NCI-H526 (cell line): ENCODE results near the gene CKS2.
"Not testable (repeated sequence)": the region's sequence is repeated elsewhere in the genome, so short reads cannot be mapped to it uniquely, and the experiment has no call there.

ENCODE experiments used
- DNase-seq, 2 experiments: peaks; one replicate each; lab custom pipeline; 2025; lab: John Stamatoyannopoulos, UW

The CKS2 gene

DNA sequence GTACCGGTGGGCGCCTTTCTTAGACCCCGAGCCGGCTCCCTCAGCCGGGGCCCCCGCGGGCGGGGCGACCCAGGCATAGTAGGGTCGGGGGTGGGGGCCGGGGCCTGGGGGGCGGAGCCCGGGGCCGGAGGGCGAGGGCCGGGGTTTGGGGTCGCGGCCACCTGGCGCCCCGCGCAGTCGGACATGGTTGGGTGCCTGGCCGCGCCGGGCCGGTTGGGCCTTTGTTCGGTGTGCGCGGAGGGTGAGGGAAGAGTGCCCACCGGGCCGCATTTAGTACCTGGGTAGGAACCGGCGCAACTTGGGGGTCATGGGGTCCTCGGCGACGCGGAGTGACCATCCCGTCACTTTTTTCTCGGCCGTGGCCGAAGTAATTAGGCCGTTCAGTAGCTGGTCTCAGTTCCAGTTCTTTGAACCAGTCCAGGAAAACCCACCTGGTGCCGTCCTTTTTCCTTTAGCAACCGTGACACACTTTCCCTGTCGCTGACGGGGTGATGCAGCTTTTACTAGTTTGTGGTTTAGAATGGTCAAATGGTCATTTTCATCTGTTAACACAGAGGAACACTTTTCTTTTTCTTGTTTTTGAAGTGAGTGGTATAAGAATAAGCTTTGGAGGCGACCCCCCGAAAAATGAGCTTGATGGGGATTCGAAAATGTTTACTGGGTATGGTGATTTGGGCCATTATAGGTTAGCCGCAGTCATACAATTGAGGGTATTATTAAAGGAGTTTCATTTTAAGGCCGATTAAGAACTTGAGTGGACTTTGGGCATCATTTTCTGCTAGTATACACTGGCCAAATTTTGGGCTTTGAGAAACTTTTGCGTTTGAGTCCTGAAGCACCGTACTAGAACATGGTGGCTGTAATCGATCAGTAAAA is 589 bp downstream of the CKS2 start:
- DNase-seq: peak in 1 of 2 experiments; percentile 30

DNA sequence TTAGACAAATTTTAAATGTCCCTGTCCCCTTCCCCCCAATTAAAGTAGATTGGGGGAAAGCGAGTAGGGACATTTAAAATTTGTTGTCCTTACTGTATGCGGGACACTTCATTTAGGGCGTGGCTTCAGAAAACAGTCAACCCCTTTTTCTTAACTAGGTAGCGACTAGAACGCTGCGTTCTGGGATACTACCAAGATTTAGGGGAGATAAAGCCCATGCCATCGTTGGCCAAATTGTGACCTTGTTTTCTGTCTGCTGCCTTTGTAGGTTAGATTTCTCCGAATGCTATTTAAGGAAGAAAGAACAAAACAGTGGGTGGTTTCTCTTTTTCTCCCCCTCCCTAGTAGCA is 1.2 kb downstream of the CKS2 start:
- no peak for DNase-seq

DNA sequence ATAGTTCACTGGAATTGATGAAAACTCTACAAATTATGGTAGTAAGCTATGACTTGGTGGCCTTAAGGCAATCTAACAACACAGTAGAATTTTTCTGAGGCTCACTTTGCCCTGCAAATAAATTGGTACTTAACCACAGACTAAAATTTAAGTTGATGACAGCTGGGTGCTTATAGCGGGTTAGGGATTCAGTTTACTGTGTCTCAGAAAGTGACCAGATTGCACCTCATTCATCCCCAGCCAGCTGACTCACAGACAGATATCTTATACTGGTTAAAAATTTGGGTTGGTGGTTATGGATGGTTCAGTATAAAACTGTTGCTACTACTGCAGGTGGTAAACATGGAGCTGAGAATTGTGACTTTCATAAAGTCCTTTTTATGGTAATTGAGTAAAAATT is 2.8 kb downstream of the CKS2 start:
- no peak for DNase-seq

DNA sequence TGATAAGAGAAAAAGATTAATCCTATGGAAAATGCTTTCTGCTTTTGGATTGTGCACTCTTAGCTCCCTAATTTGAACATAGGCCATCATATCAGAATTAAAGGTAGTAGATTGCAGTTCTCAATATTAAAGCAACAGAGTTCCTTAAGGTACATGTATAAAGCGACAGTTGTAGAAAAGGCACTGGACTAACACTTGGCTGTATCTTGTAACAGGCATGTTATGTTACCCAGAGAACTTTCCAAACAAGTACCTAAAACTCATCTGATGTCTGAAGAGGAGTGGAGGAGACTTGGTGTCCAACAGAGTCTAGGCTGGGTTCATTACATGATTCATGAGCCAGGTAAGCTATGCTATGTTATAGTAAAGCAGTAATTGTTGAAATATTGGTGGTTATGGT is 4.0 kb downstream of the CKS2 start:
- no peak for DNase-seq

DNA sequence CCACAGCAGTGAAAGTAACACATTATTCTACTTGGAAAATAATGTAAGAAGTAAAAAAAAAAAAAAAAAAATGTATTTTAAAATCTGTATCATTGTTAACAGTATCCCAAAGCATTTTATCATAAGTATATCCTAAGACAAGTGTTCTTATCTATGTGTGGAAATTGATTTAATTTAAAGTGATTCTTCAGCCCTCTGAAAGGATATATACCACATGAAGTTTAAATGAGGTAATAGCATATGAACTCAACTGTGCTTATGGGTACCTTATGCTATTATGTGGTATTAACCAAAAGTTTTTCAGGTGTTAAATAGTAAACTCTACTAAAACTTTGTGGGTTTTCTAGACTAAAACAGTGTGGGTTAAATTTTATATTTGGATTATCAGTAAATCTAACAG is 4.5 kb downstream of the CKS2 start:
- DNase-seq: no peak

DNA sequence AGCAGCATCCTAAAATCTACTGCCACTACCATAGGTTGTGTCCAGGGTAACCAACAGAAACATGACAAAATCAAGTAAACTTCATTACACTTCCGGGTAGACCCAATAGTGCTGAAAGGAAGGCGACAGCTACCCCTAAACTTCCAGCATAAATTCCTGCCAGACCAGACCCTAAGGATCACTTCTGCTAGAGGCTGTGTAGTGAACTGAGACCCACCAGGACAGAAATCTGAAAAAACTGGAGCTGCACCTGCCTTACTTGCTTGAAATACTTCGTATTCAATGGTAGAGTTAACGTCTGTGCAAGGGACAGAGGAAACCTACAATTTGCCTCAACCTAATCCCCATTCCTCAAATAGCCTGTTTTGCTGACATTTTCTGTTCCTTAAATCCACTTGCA is 6.3 kb downstream of the CKS2 start:
- DNase-seq: no peak

DNA sequence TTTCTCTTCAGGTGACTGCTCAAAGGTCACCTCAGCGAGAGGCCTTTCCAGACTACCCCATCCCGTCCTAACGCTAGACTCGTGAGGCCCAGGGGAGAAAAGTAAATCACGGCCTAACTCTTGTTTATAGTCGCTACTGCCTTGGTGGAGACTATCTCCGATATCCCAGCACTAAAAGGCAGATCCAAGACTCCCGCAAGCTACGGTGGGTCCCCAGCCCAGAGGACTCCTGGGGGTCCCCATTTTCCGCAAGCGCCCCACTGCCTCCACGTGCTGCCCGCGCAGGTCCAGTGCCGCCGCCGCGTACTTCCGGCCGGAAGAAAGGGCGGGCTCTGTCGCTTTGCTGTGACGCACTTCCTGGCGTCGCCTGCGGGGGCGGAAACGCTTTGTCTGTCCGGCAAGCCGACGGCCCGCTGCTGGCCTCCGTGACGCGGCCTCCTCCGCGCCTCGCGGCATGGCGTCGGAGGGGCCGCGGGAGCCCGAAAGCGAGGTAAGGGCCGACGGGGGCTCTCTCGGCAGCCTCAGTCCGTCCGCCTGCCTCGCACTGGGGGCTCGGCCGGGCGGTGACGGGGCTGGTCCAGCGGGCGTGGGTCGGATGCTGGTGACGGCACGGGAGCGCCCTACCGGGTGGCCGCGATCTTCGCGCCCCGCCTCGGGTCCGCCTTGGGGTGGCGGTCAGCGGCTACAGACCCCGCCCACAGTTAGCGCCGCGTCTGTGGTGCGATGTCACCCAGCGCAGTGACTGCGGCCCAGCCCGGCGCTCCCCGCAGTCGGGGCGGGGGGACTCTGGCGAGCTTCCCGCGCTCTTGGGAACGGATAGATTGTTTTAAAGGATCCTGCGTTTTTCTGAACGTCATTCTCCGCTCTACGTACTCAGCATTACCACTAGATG is 7.4 kb downstream of the CKS2 start, which contains the start of gene SECISBP2:
Gene SECISBP2, plus strand, starts transcription at position 378 of the 892 bp plus-strand sequence. Its CDS starts 77 bp downstream, at position 455.
- peak; percentile 80 to 92 for DNase-seq

DNA sequence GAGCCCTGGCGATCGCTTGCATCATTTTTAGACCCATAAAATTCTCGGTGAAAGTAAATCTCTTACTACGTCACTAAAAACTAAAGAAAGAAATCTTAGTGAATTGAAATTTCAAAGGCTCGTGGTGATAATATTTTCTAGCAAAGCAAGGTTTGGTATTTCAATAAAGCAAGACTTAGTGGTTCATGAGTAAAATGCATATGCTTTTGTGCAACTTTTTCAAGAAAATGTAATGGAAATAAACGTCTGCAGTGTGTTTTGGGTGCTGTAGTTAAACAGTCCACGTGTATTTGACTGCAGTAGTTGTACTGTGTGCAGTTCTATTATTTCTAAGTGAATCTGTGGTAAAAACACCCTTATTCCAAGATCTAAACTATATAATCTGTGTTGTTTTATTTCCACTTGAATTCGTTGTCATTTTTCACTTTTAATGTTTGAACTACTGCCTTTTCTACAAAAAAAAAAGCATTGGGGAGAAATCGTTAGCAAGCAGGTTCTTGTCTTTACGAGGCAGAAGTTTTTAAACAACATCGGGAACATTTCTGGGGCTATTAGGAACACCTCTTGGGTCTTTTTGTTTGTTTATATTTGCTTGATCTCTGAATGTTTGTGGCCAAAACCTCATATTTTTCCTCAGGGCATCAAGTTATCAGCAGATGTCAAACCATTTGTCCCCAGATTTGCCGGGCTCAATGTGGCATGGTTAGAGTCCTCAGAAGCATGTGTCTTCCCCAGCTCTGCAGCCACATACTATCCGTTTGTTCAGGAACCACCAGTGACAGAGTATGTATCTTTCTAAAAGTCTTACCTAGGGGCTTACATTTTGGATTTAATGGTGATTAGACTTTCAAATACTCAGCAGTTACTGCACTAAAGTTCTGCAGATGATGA is 8.3 kb downstream of the CKS2 start:
- no peak for DNase-seq

DNA sequence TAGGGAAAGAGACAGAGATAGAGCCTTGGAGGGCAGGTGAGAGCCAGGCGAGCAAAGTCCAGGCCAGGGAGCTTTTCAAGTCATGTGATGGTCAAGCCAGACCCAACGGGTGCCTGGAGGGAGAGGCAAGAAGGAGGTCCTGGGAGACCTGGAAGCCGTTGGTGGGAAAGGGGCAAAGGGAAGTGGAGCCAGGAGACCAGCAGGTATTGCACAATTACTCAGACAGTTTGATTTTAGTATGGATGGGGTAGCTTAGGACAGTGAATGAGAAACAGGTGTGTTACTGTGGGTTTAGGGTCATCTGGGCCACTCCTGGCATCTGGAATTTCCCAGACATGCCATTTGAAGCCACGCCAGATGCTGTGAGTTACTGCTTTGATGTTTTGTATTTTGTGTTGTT is 12.4 kb downstream of the CKS2 start:
- DNase-seq: no peak

DNA sequence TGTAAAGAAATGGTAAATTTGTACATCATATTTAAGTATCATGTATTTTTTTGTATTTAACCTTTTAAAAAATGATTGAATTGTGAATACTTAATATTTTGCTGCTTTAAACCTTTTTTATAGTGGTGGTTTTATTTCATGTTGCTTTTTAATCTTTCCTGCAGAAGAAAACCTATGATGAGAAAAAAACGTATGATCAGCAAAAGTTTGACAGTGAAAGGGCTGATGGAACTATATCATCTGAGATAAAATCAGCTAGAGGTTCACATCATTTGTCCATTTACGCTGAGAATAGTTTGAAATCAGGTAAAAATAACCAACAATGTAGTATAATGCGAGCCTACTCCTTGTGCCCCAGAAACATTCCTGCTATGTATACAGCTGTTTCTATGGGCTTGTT is 14.7 kb downstream of the CKS2 start:
- no peak for DNase-seq

DNA sequence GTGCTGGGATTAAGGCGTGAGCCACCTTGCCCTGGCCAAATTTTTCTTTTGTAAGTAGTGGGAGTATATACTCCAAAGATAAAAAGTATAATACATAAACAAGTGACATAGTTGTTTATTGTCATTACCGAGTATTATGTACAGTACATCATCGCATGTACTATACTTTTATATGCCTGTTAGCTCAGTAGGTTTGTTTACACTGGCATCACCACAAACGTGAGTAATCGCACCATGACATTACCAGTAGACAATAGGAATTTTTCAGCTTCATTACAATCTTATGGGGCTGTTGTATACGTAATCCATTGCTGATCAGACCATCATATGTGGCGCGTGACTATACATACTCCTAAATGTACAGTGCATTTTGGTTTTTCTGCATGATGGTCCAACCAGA is 17.1 kb downstream of the CKS2 start:
- no peak for DNase-seq

DNA sequence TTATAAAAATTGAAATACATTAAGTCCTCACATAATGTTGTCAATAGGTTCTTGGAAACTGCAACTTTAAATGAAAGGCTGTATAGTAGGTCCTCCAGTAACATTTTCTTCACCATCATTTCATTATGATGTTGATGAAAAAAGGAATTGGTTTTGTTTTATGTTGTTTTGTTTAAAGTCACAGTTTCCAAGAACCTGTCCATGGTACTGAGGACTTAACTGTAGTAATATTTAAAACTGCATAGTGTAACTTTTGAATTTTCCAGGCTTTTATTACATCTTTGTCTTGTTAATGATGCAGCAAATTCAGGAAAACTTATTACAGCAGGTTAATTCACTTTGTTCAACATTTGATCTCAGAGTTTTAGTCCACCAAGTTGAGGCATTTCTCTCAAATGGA is 18.9 kb downstream of the CKS2 start:
- DNase-seq: no peak

DNA sequence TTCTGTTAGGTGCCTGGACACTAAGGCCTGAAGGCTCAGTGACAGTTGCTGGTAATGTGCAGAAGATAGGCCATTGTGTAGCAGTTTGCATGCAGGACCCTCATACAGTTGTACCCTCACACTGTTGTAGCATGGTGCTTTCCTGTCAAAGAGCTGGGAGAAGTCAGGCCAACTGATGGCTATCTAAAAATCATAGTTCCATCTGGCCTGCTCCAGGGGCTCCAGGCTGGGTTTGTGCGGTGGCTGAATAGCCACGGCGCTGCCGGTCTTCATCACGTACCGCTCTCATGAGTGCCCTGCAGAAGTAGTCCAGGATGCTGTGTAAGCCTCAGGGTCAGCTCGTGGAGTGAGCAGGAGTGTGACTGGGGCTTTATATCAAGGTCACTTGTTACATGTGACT is 19.5 kb downstream of the CKS2 start:
- DNase-seq: no peak

DNA sequence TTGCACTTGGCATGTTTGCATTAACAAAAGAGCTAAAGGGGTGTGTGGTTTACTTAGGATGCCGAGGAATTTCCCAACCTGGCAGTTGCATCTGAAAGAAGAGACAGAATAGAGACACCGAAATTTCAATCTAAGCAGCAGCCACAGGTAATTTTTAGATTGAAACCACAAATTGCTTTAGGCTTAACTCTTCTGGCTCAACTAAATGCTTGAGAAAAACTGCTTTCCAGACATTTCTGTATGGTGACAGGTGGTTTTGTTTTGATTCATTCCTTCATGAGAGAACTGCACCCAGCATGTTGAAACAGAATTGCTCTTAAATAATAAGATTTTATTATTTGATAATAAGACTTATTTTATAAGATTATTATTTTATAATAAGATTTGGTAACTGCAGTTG is 28.8 kb downstream of the CKS2 start:
- no peak for DNase-seq

DNA sequence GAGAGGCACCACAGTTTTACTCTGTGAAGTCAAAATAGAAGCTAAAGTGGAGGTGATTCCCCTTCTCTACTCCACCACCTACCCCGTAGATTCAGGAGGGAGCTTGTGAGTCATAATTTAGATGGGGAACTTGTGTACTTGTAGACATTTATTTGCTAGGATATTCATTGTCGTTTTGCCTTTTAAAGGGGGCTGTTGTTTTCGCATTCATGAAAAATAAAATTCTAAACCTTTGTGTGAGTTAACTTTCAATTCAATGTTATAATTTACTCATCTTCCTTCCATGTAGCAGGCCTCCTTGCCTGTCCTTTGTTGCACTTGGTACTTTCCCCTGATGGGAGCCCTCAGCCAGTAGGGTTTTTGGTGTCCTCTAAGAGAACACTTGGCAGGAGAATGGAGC is 29.3 kb downstream of the CKS2 start:
- DNase-seq: no peak

DNA sequence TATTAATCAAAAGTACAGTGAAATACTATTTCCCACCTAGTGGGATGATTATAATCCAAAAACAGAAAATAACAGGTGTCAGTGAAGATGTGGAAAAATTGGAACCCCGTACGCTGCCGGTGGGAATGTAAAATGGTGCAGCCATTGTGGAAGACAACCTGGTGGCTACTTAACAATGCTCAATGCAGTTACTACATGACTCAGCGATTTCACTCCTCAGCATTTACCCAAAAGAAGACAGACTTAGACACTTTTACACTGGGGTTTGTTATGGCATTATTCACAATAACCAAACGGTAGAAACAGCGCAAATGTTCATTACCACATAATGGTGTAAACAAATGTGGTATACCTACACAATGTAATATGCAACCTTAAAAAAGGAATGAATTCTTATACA is 31.2 kb downstream of the CKS2 start:
- DNase-seq: no peak

DNA sequence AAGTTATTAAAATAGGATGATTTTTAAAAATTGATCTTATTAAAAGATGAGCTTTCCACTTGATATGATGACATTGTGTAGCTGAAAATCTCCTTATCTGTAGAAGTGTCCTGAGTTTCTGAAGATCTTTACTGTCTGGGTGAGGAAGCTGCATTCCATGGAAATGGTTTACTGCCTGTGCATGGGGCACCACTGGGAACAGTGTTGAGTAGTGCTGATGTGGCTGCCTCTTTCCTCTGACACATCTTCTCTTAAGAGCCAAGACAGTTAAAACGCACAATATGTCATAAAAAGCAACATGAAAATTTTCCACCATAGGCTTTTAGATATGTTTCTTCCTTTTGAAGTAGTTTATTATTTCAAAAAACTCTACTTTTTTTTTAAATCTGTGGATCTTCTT is 32.0 kb downstream of the CKS2 start:
- no peak for DNase-seq

DNA sequence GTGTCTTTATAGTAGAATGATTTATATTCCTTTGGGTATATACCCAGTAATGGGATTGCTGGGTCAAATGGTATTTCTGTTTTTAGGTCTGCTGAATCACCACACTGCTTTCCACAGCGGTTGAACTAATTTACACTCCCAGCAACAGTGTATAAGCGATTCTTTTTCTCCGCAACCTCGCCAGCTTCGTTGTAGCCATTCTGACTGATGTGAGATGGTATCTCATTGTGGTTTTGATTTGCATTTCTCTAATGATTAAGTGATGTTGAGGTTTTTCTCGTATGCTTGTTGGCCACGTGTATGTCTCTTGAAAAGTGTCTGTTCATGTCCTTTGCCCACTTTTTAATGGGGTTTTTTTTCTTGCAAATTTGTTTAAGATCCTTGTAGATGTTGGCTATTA is 32.8 kb downstream of the CKS2 start:
- DNase-seq: not testable (repeated sequence)

DNA sequence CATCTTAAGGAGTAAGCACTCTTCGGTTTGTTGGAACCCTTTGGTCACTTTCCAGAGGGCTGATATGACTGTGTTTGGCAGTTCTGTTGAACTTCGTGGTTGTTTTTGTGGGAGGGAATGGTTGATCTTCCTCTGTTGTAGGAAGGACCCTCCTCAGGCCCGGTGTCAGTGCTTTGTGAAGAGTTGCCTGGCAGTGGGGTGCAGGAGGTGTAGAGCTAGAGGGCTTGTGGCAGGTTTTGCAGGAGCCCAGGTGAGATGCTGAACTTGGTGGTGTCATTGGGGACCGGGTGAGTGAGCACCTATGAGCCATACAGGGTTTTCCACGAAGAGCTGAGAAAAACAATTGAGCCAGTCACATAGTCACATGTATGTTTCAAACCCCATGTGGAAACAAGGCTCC is 34.5 kb downstream of the CKS2 start:
- DNase-seq: no peak

DNA sequence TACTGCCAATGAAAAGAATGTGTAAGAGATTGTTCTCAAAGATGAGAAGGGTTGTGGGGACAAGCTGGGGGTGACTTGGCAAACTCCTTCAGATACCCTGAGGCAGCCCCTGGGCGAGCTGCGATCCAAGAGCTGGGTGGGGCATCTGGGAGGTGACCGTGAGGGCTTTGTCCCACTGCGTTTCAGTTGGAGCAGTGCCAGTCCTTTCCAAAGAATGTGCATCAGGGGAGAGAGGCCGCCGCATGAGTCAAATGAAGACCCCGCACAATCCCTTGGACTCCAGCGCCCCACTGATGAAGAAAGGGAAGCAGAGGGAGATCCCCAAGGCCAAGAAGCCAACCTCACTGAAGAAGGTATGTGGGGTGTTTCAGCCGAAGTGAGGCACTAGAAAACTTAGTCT is 35.7 kb downstream of the CKS2 start:
- DNase-seq: no peak

DNA sequence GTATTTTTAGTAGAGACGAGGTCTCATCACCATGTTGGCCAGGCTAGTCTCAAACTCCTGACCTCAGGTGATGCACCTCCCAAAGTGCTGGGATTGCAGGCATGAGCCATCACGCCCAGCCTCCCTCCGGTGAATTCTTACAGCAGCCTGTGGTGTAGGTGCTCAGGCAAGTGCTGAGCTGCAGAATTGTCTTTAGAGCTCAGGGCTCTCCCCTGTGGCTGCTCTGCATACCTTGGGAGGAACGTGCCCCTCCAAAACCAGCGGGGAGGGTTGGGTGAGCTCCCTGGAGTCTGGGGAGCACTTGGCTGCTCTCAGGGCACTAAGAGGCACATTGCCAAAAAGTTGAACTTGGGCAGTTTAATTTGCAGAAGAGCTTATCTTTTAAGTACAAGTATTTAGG is 36.7 kb downstream of the CKS2 start:
- DNase-seq: no peak

DNA sequence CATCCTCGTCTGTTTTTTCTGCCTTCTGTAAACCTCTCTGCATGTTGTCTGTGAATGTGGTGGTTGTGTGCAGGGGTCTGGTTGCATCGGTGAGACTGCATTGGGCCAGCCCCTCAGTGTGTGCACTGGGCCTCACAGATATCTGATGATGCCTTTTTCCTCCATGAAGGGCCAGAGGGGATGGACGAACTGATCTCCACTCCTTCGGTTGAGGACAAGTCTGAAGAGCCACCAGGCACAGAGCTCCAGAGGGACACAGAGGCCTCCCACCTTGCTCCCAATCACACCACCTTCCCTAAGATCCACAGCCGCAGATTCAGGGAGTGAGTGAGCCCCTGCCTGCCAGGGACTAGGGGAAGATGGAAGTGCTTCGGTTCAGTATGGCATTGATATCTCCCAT is 38.6 kb downstream of the CKS2 start:
- DNase-seq: no peak
